H1 (cell line): ENCODE measurements around the gene GAS2L1. TPM values are rescaled to one million over a fixed set of nuclear protein-coding genes. Genes with fewer than 3 reads are reported as not detected.

Source experiments
- CHD1 ChIP-seq: IDR thresholded peaks from 2 replicates; pipeline ENCODE4 v1.6.1; 2012; ENCODE audit warnings: low read depth, low read length, improper control_type of control experiment
- HDAC6 ChIP-seq: IDR thresholded peaks from one replicate; pipeline ENCODE4 v1.7.1; 2012; ENCODE audit warnings: low read depth, mild to moderate bottlenecking, inconsistent platforms, low read length, moderate library complexity
- KDM5A ChIP-seq: fragments of 200-600 bp; IDR thresholded peaks from 2 replicates; pipeline ENCODE4 v1.7.1; 2012; ENCODE audit warnings: mild to moderate bottlenecking, low read length, inconsistent platforms, mixed read lengths
- SP2 ChIP-seq: IDR thresholded peaks from 2 replicates; pipeline ENCODE4 v1.6.1; 2012; ENCODE audit warnings: mild to moderate bottlenecking, low read length, inconsistent platforms
- SRF ChIP-seq: IDR thresholded peaks from 2 replicates; pipeline ENCODE4 v1.6.1; 2011; ENCODE audit warnings: mild to moderate bottlenecking, low read depth, low read length, moderate library complexity
- SUZ12 ChIP-seq: fragments of 200-600 bp; sonication (generic); IDR thresholded peaks from 2 replicates; pipeline ENCODE4 v1.6.1; 2012; ENCODE audit warnings: mild to moderate bottlenecking, inconsistent platforms, low read length, moderate library complexity, mixed read lengths
- TAF7 ChIP-seq: optimal IDR thresholded peaks from 2 replicates; pipeline ENCODE3; 2011; ENCODE audit warnings: low read depth, mild to moderate bottlenecking, inconsistent platforms, low read length, moderate library complexity, borderline replicate concordance
- polyA plus RNA-seq, 7 experiments: library from polyadenylated mRNA; depleted of rRNA in 3 of 7; stranded (reverse) in 5 of 7; unstranded in 2 of 7; fragments of >200 nt in 5 of 7; fragments of 200-250 nt in 2 of 7; gene quantifications; 1 replicate in 5 of 7; 2 replicates in 1 of 7; 4 replicates in 1 of 7; pipeline versions ENCODE4 v1.2.1 to v1.2.3, GENCODE V29; 2011 to 2013; ENCODE audit warnings: missing spikeins in 2 of 7, mixed read lengths in 2 of 7
- total RNA-seq: library from RNA; stranded (reverse); fragmentation: NEBNext Ultra II Directional; extraction: Animal tissue kit (Norgen Biotek cat#: 25700); gene quantifications from 2 replicates; pipeline ENCODE4 v1.2.1, GENCODE V29; 2021
- TF ChIP-seq, protein P1 (sequence below), 3 experiments: IDR thresholded peaks; 1 replicate in 2 of 3; 2 replicates in 1 of 3; pipeline versions ENCODE4 v1.5.1 to v1.6.1; 2011; ENCODE audit warnings: low read length in 3 of 3, mild to moderate bottlenecking in 3 of 3, inconsistent platforms in 2 of 3, low read depth in 1 of 3, moderate library complexity in 1 of 3; ENCODE audit not compliant: insufficient read depth in 1 of 3; ENCODE audit errors: control extremely low read depth in 1 of 3

GAS2L1 gene
- total and polyA plus RNA-seq, 2 of the 8 experiments (the other 6 are each of a cell fraction or from before 2014, with no cell fraction given) = 3.6 to 10.1 TPM

DNA sequence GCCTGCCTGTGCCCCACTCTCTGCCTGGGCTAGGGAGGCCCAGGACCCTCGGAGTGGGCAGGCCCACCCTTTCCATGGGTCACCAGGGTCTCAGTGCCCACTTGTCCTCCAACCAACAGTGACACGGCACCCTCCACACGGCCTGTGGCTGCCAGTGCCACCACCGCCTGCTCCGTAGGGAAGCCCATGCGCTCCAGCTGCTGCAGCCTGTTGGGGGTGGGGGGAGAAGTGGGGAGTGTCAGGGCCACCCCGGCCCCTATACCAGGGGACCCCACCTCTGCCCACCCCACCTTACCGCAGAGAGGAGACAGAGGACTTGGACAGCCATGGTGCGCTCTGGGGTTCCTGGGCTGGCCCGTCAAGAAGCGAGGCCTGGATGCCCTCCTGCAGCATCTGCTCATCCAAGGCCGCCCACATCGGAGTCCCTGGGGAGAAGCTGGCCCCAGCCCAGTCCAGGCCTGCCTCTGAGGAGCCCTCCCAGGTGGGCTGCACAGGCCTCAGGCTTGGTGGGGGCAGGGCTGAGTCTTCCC is 46.4 kb upstream of the GAS2L1 start (continued):
- TF ChIP-seq, protein P1, sequence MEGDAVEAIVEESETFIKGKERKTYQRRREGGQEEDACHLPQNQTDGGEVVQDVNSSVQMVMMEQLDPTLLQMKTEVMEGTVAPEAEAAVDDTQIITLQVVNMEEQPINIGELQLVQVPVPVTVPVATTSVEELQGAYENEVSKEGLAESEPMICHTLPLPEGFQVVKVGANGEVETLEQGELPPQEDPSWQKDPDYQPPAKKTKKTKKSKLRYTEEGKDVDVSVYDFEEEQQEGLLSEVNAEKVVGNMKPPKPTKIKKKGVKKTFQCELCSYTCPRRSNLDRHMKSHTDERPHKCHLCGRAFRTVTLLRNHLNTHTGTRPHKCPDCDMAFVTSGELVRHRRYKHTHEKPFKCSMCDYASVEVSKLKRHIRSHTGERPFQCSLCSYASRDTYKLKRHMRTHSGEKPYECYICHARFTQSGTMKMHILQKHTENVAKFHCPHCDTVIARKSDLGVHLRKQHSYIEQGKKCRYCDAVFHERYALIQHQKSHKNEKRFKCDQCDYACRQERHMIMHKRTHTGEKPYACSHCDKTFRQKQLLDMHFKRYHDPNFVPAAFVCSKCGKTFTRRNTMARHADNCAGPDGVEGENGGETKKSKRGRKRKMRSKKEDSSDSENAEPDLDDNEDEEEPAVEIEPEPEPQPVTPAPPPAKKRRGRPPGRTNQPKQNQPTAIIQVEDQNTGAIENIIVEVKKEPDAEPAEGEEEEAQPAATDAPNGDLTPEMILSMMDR (IDR thresholded peaks at IDR 0.05; ENCODE audit: control extremely low read depth in 1 of 3, insufficient read depth in 1 of 3, low read depth in 1 of 3, low read length in 3 of 3) = no peak
- TF ChIP-seq SP2 = no peak
- no peak for TF ChIP-seq HDAC6
- TF ChIP-seq SUZ12 = no peak
- TF ChIP-seq TAF7 = no peak
- no peak for TF ChIP-seq SRF
- no peak for TF ChIP-seq KDM5A
- TF ChIP-seq CHD1 = no peak
